ENCODE results near the gene CRISPLD2. TPM values are rescaled to one million over a fixed set of nuclear protein-coding genes. Genes with fewer than 3 reads are reported as not detected.

CRISPLD2 gene
- total RNA-seq, 1 experiment from 2014 or later, result 3.0 TPM

- peak; percentile 72 for DNase-seq (ENCODE audit: low read depth)
These were observed 132.8 kb downstream of the CRISPLD2 start for GRCh38 chr16:84952335-84953189.

DNA sequence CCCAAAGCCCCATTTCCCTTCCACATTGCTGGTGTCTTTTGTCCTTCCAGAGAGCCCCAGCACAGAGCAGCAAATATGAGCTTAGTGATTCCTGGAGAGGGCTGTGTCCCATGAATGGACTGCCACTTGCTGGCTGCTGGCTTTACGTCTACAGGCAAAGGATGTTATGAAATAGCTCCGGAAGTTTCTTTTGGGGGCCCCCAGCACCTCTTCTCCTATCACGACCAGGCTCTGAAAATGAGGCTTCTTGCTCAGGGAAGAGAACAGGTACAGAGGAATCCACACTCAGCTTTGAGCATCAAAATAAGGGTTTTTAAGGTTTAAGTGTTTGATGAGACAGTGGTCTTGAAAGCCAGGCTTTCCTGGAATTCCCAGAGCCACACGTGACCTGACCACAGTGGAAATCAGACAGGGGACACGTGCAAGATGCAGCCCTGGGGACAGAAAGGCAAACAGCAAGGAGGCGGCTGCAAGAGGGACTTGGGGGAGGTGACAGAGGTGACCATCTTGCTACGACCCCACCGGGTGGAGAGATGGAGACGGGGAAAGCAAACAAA, 133.5 kb downstream of the CRISPLD2 start:
- no peak for DNase-seq (ENCODE audit: low read depth)

DNA sequence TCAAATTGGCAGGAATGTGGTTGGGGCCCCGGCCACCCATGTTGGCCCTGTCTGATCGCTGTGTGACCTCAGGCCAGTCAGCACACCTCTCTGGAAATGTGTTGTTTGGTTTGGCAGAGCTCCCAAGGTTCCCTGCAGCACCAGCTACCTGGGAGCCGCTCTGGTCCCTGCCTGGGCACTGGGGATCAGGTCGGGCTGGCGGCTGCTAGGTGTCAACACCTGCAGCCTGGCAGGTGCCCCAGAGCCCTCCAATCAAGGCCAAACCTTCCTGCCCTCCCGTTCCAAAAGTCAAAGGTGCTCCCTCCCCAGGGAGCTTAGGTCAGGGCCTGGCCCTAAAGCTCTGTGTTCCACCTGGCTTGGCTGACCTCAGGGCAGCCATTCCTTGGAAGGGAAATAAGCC, 135.6 kb downstream of the CRISPLD2 start:
- DNase-seq (ENCODE audit: low read depth), result no peak

GRCh38 chr16:84957192-84957591, 137.4 kb downstream of the CRISPLD2 start:
- DNase-seq (ENCODE audit: low read depth), result no peak

DNA sequence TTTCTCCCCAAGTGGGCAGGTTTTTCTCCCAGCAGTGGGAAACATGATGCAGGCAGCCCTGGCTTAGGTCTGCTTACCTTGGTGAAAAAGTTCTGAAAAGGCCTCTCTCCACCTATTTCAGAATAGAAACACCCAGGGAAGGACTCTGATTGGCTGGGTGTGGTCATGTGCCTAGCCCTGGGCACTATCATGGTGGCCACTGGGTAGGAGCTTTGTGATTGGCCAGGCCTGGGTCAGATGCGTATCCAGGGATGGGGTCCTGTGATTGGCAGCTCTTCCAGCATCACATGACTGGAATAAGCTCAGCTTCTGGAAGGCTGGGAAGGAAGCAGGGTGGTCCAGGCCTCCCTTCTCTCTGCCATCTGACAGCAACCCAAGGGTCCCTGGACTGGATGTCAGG, 138.0 kb downstream of the CRISPLD2 start:
- no peak for DNase-seq (ENCODE audit: low read depth)

Other genes with a start within 250 kb of the CRISPLD2 start
- 85.8 and 92.1 TPM in 2 replicates for gene COTL1, start 201.9 kb upstream of the CRISPLD2 start, total RNA-seq (2014; rRNA removed)
- 40.7 and 45.5 TPM in 2 replicates for gene KLHL36, start 171.5 kb upstream of the CRISPLD2 start, total RNA-seq (2014; rRNA removed)
- 70.6 and 71.6 TPM in 2 replicates for gene USP10, start 120.0 kb upstream of the CRISPLD2 start, total RNA-seq (2014; rRNA removed)
- gene ZDHHC7, start 191.6 kb downstream of the CRISPLD2 start, total RNA-seq (2014; rRNA removed), result 73.2 and 75.1 TPM in 2 replicates
- gene KIAA0513, start 207.8 kb downstream of the CRISPLD2 start, total RNA-seq (2014; rRNA removed), result 11.4 and 12.8 TPM in 2 replicates